ENCODE results near the gene HCN1.
"Not testable (repeated sequence)": the region's sequence is repeated elsewhere in the genome, so short reads cannot be mapped to it uniquely, and the experiment has no call there.

The HCN1 gene

GRCh38 chr5:45672271-45672670 is 23.9 kb downstream of the HCN1 start:
- H3K27me3 Mint-ChIP-seq, result no peaks in the 10 kb centered on the region
- DNase-seq, result no peak
- H3K4me3 Mint-ChIP-seq, result no peak overlapping the region
- CTCF ChIA-PET, result no interaction called here
- H3K4me1 Mint-ChIP-seq, result no peaks in the 10 kb centered on the region
- no peak overlapping the region for H3K27ac Mint-ChIP-seq
- peaks cover 7% of the 10 kb centered on the region for H3K9me3 Mint-ChIP-seq
- no peaks in the 10 kb centered on the region for H3K36me3 Mint-ChIP-seq

- Mint-ChIP-seq H3K36me3 (no peaks in the 10 kb centered on the region), H3K27ac (no peak overlapping the region), H3K27me3 (no peaks in the 10 kb centered on the region), H3K4me1 (no peaks in the 10 kb centered on the region), H3K9me3 (peaks cover 17% of the 10 kb centered on the region), H3K4me3 (no peak overlapping the region)
- CTCF ChIA-PET, result no interaction called here
- no peak for DNase-seq
Observed at GRCh38 chr5:45648744-45649143, 47.4 kb downstream of the HCN1 start.

- no peak overlapping the region for H3K4me3 Mint-ChIP-seq
Observed at GRCh38 chr5:45643056-45643455, 53.1 kb downstream of the HCN1 start.

GRCh38 chr5:45642370-45642769 is 53.8 kb downstream of the HCN1 start:
- no peak for DNase-seq
- Mint-ChIP-seq H3K9me3 (peaks cover 3% of the 10 kb centered on the region), H3K4me3 (no peak overlapping the region), H3K27ac (no peak overlapping the region), H3K27me3 (no peaks in the 10 kb centered on the region), H3K36me3 (no peaks in the 10 kb centered on the region), H3K4me1 (no peaks in the 10 kb centered on the region)
- CTCF ChIA-PET, result no interaction called here

More at GRCh38 chr5:45643056-45643455, 53.1 kb downstream of the HCN1 start:
- peaks cover 4% of the 10 kb centered on the region for H3K9me3 Mint-ChIP-seq
- no peaks in the 10 kb centered on the region for H3K4me1 Mint-ChIP-seq
- CTCF ChIA-PET, result no interaction called here
- no peak for DNase-seq
- H3K27me3 Mint-ChIP-seq, result no peaks in the 10 kb centered on the region
- no peaks in the 10 kb centered on the region for H3K36me3 Mint-ChIP-seq
- H3K27ac Mint-ChIP-seq, result no peak overlapping the region

- Mint-ChIP-seq H3K27me3 (no peaks in the 10 kb centered on the region), H3K9me3 (peaks cover 6% of the 10 kb centered on the region), H3K4me1 (no peaks in the 10 kb centered on the region), H3K36me3 (no peaks in the 10 kb centered on the region), H3K4me3 (no peak overlapping the region), H3K27ac (no peak overlapping the region)
- DNase-seq, result no peak
- CTCF ChIA-PET, result no interaction called here
Observed at GRCh38 chr5:45639040-45639439, 57.1 kb downstream of the HCN1 start.

GRCh38 chr5:45627076-45627656 is 69.0 kb downstream of the HCN1 start:
- no peak overlapping the region for H3K27ac Mint-ChIP-seq
- H3K27me3 Mint-ChIP-seq, result no peaks in the 10 kb centered on the region
- DNase-seq, result no peak
- no peaks in the 10 kb centered on the region for H3K36me3 Mint-ChIP-seq
- no peak overlapping the region for H3K4me3 Mint-ChIP-seq
- CTCF ChIA-PET, result no interaction called here
- no peaks in the 10 kb centered on the region for H3K4me1 Mint-ChIP-seq
- H3K9me3 Mint-ChIP-seq, result peaks cover 4% of the 10 kb centered on the region

- Mint-ChIP-seq H3K36me3 (no peaks in the 10 kb centered on the region), H3K9me3 (peaks cover 4% of the 10 kb centered on the region), H3K27ac (no peak overlapping the region), H3K4me1 (no peaks in the 10 kb centered on the region), H3K4me3 (no peak overlapping the region), H3K27me3 (no peaks in the 10 kb centered on the region)
- DNase-seq, result no peak
- CTCF ChIA-PET, result no interaction called here
Observed at GRCh38 chr5:45623832-45624231, 72.3 kb downstream of the HCN1 start.

GRCh38 chr5:45622365-45622764 is 73.8 kb downstream of the HCN1 start:
- no peaks in the 10 kb centered on the region for H3K4me1 Mint-ChIP-seq
- no peak overlapping the region for H3K27ac Mint-ChIP-seq
- no peak for DNase-seq
- H3K9me3 Mint-ChIP-seq, result peaks cover 11% of the 10 kb centered on the region
- no peaks in the 10 kb centered on the region for H3K36me3 Mint-ChIP-seq
- no peak overlapping the region for H3K4me3 Mint-ChIP-seq
- CTCF ChIA-PET, result no interaction called here
- H3K27me3 Mint-ChIP-seq, result no peaks in the 10 kb centered on the region

GRCh38 chr5:45617859-45618416 is 78.2 kb downstream of the HCN1 start:
- no peak for DNase-seq
- Mint-ChIP-seq H3K4me3 (no peak overlapping the region), H3K36me3 (no peaks in the 10 kb centered on the region), H3K4me1 (no peaks in the 10 kb centered on the region), H3K27me3 (no peaks in the 10 kb centered on the region), H3K27ac (no peak overlapping the region), H3K9me3 (peaks cover 16% of the 10 kb centered on the region)
- CTCF ChIA-PET, result no interaction called here

- no peaks in the 10 kb centered on the region for H3K27me3 Mint-ChIP-seq
- no peak overlapping the region for H3K4me3 Mint-ChIP-seq
- CTCF ChIA-PET, result no interaction called here
Observed at GRCh38 chr5:45609661-45610060, 86.5 kb downstream of the HCN1 start.

GRCh38 chr5:45604092-45604491 is 92.1 kb downstream of the HCN1 start:
- no peak overlapping the region for H3K27ac Mint-ChIP-seq
- no peaks in the 10 kb centered on the region for H3K4me1 Mint-ChIP-seq
- no peaks in the 10 kb centered on the region for H3K36me3 Mint-ChIP-seq
- CTCF ChIA-PET, result no interaction called here
- no peak for DNase-seq
- peaks cover 10% of the 10 kb centered on the region for H3K9me3 Mint-ChIP-seq
- H3K27me3 Mint-ChIP-seq, result no peaks in the 10 kb centered on the region
- H3K4me3 Mint-ChIP-seq, result no peak overlapping the region

More at GRCh38 chr5:45609661-45610060, 86.5 kb downstream of the HCN1 start:
- DNase-seq, result no peak
- Mint-ChIP-seq H3K27ac (no peak overlapping the region), H3K9me3 (peaks cover 6% of the 10 kb centered on the region), H3K4me1 (no peaks in the 10 kb centered on the region), H3K36me3 (no peaks in the 10 kb centered on the region)

GRCh38 chr5:45601424-45601823 is 94.8 kb downstream of the HCN1 start:
- DNase-seq, result no peak
- CTCF ChIA-PET, result no interaction called here
- Mint-ChIP-seq H3K27ac (no peak overlapping the region), H3K36me3 (no peaks in the 10 kb centered on the region), H3K4me3 (no peak overlapping the region), H3K4me1 (no peaks in the 10 kb centered on the region), H3K9me3 (peaks cover 27% of the 10 kb centered on the region), H3K27me3 (no peaks in the 10 kb centered on the region)

- Mint-ChIP-seq H3K4me1 (no peaks in the 10 kb centered on the region), H3K9me3 (peaks cover 27% of the 10 kb centered on the region), H3K27ac (no peak overlapping the region), H3K36me3 (no peaks in the 10 kb centered on the region), H3K4me3 (no peak overlapping the region), H3K27me3 (no peaks in the 10 kb centered on the region)
- CTCF ChIA-PET, result no interaction called here
- no peak for DNase-seq
Observed at GRCh38 chr5:45596320-45596719, 99.9 kb downstream of the HCN1 start.

GRCh38 chr5:45586001-45586400 is 110.2 kb downstream of the HCN1 start:
- H3K36me3 Mint-ChIP-seq, CTCF ChIA-PET, H3K27ac Mint-ChIP-seq, H3K27me3 Mint-ChIP-seq, DNase-seq, H3K4me1 Mint-ChIP-seq, H3K4me3 Mint-ChIP-seq: not testable (repeated sequence)
- H3K9me3 Mint-ChIP-seq, result peaks cover 13% of the 10 kb centered on the region

- H3K27me3 Mint-ChIP-seq, result no peaks in the 10 kb centered on the region
- H3K36me3 Mint-ChIP-seq, result no peaks in the 10 kb centered on the region
- no peak overlapping the region for H3K27ac Mint-ChIP-seq
- no peaks in the 10 kb centered on the region for H3K4me1 Mint-ChIP-seq
- H3K4me3 Mint-ChIP-seq, result no peak overlapping the region
- no peak for DNase-seq
- CTCF ChIA-PET, result no interaction called here
- H3K9me3 Mint-ChIP-seq, result peaks cover 11% of the 10 kb centered on the region
Observed at GRCh38 chr5:45578270-45578669, 117.9 kb downstream of the HCN1 start.

- DNase-seq, result no peak
- CTCF ChIA-PET, result no interaction called here
- Mint-ChIP-seq H3K36me3 (no peaks in the 10 kb centered on the region), H3K9me3 (peaks cover 6% of the 10 kb centered on the region), H3K4me1 (no peaks in the 10 kb centered on the region), H3K27me3 (no peaks in the 10 kb centered on the region), H3K4me3 (no peak overlapping the region), H3K27ac (no peak overlapping the region)
Observed at GRCh38 chr5:45568813-45569212, 127.4 kb downstream of the HCN1 start.
